CD14-positive monocyte (primary cell): ENCODE data around the gene UGT2B17. TPM values are rescaled to one million over a fixed set of nuclear protein-coding genes. Genes with fewer than 3 reads are reported as not detected.
"Not testable (repeated sequence)": the region's sequence is repeated elsewhere in the genome, so short reads cannot be mapped to it uniquely, and the experiment has no call there.

Experiments used
- DNase-seq, 3 donors: peaks; one replicate each; pipeline ENCODE4 v3.0.0-alpha.2; 2011 to 2022
- H2AFZ ChIP-seq: 2 replicates; pipeline ENCODE4 v1.6.0; 2012; ENCODE audit warnings: mild to moderate bottlenecking, low read depth, low read length, inconsistent platforms; ENCODE audit not compliant: insufficient read depth, poor library complexity, severe bottlenecking
- H3K27ac ChIP-seq, 2 donors: 1 replicate in 1 of 2; 2 replicates in 1 of 2; pipeline ENCODE4 v1.5.1; 2012 to 2013; ENCODE audit warnings: low read length in 2 of 2, control low read depth in 1 of 2, inconsistent platforms in 1 of 2, low read depth in 1 of 2, mild to moderate bottlenecking in 1 of 2
- H3K27me3 ChIP-seq, 2 donors: one replicate each; pipeline versions ENCODE4 v1.6.0 to v1.6.1; 2011 to 2013; ENCODE audit warnings: low read length in 2 of 2; ENCODE audit not compliant: control insufficient read depth in 2 of 2, insufficient read depth in 2 of 2
- H3K36me3 ChIP-seq, 2 donors: replicated peaks in 1 of 2; 1 replicate in 1 of 2; 2 replicates in 1 of 2; pipeline versions ENCODE4 v1.5.1 to v1.6.1; 2012 to 2013; ENCODE audit warnings: low read length in 2 of 2, control low read depth in 1 of 2, inconsistent platforms in 1 of 2, mild to moderate bottlenecking in 1 of 2; ENCODE audit not compliant: insufficient read depth in 2 of 2, control insufficient read depth in 1 of 2
- H3K4me1 ChIP-seq, 2 donors: 1 replicate in 1 of 2; 2 replicates in 1 of 2; pipeline versions ENCODE4 v1.5.1 to v1.6.1; 2012 to 2013; ENCODE audit warnings: low read length in 2 of 2, control low read depth in 1 of 2, inconsistent platforms in 1 of 2, mild to moderate bottlenecking in 1 of 2, moderate library complexity in 1 of 2; ENCODE audit not compliant: insufficient read depth in 2 of 2, control insufficient read depth in 1 of 2
- H3K4me2 ChIP-seq: replicated peaks from 2 replicates; pipeline ENCODE3; 2012; ENCODE audit warnings: low read length, moderate library complexity, mild to moderate bottlenecking; ENCODE audit not compliant: poor library complexity, severe bottlenecking; ENCODE audit errors: extremely low read depth
- H3K4me3 ChIP-seq, 3 experiments: fragments of 200-600 bp in 1 of 3; sonication (generic) in 1 of 3; replicated peaks in 1 of 3; 1 replicate in 2 of 3; 2 replicates in 1 of 3; pipeline ENCODE4 v1.5.1; 2011 to 2013; ENCODE audit warnings: low read length in 3 of 3, mild to moderate bottlenecking in 3 of 3, control low read depth in 2 of 3, low read depth in 2 of 3, inconsistent platforms in 1 of 3, moderate library complexity in 1 of 3
- H3K79me2 ChIP-seq: 2 replicates; pipeline ENCODE4 v1.6.0; 2012; ENCODE audit warnings: mild to moderate bottlenecking, control low read depth, inconsistent platforms, low read length, moderate library complexity; ENCODE audit not compliant: insufficient read depth
- H3K9ac ChIP-seq: 2 replicates; pipeline ENCODE4 v1.6.0; 2017; ENCODE audit warnings: low read length, mild to moderate bottlenecking; ENCODE audit not compliant: insufficient read depth, poor library complexity, severe bottlenecking
- H3K9me3 ChIP-seq, 2 donors: replicated peaks in 1 of 2; 1 replicate in 1 of 2; 2 replicates in 1 of 2; pipeline versions ENCODE4 v1.5.1 to v1.6.1; 2012 to 2013; ENCODE audit warnings: low read length in 2 of 2, control low read depth in 1 of 2; ENCODE audit not compliant: control insufficient read depth in 1 of 2, insufficient read depth in 1 of 2
- H4K20me1 ChIP-seq: 2 replicates; pipeline ENCODE4 v1.6.0; 2012; ENCODE audit warnings: mild to moderate bottlenecking, low read length, control low read depth, moderate library complexity; ENCODE audit not compliant: insufficient read depth
- H3K27ac Mint-ChIP-seq, 7 donors: one replicate each; pipeline ENCODE4 v1.8.0; 2020; ENCODE audit warnings: mild to moderate bottlenecking in 7 of 7, mixed read lengths in 7 of 7, moderate library complexity in 6 of 7, inconsistent platforms in 2 of 7
- H3K27me3 Mint-ChIP-seq, 3 donors: one replicate each; pipeline ENCODE4 v1.8.0; 2021 to 2022; ENCODE audit warnings: low read depth in 3 of 3, mild to moderate bottlenecking in 3 of 3, mixed read lengths in 3 of 3, moderate library complexity in 3 of 3, inconsistent platforms in 1 of 3
- H3K36me3 Mint-ChIP-seq, 2 donors: one replicate each; pipeline ENCODE4 v1.8.0; 2020; ENCODE audit warnings: mixed read lengths in 2 of 2, inconsistent platforms in 1 of 2, mild to moderate bottlenecking in 1 of 2
- H3K4me1 Mint-ChIP-seq: one replicate; pipeline ENCODE4 v1.8.0; 2020; ENCODE audit warnings: mild to moderate bottlenecking, mixed read lengths
- H3K4me3 Mint-ChIP-seq, 2 donors: one replicate each; pipeline ENCODE4 v1.8.0; 2020; ENCODE audit warnings: mild to moderate bottlenecking in 2 of 2, mixed read lengths in 2 of 2, moderate library complexity in 1 of 2
- H3K9me3 Mint-ChIP-seq, 7 donors: one replicate each; pipeline ENCODE4 v1.8.0; 2020 to 2022; ENCODE audit warnings: mixed read lengths in 7 of 7, mild to moderate bottlenecking in 6 of 7, moderate library complexity in 6 of 7, inconsistent platforms in 2 of 7
- WGBS: methylation state at CpG from one replicate; pipeline ENCODE4 v1.1.5; 2013; ENCODE audit warnings: missing lambda C conversion rate; ENCODE audit not compliant: insufficient coverage; 5-methylcytosine and 5-hydroxymethylcytosine counted together
- intact Hi-C, 2 donors: fragments of 100-400 bp; cut with micrococcal nuclease; formaldehyde crosslinking; loops; one replicate each; pipeline versions ENCODE4 v1.15.0 to v1.15.1; 2023
- polyA plus RNA-seq, 3 donors: library from polyadenylated mRNA; depleted of rRNA in 1 of 3; unstranded in 2 of 3; stranded (reverse) in 1 of 3; fragments of 300-500 nt in 2 of 3; fragments of >200 nt in 1 of 3; fragmentation: Illumina TruSeq in 2 of 3; gene quantifications; 1 replicate in 2 of 3; 2 replicates in 1 of 3; pipeline ENCODE4 v1.2.3, GENCODE V29; 2012 to 2021

Gene UGT2B17
- polyA plus RNA-seq, 3 donors = not detected

GRCh38 chr4:68553830-68554229 is 22.3 kb downstream of the UGT2B17 start:
- H3K27me3 ChIP-seq, H3K9ac ChIP-seq, H3K9me3 Mint-ChIP-seq, H4K20me1 ChIP-seq, H3K36me3 Mint-ChIP-seq, H3K36me3 ChIP-seq, H3K4me3 Mint-ChIP-seq, H3K27ac Mint-ChIP-seq, H3K9me3 ChIP-seq, H2AFZ ChIP-seq, H3K4me1 Mint-ChIP-seq, H3K4me2 ChIP-seq, intact Hi-C loops, H3K4me3 ChIP-seq, H3K79me2 ChIP-seq, DNase-seq, H3K27ac ChIP-seq, H3K4me1 ChIP-seq, H3K27me3 Mint-ChIP-seq: not testable (repeated sequence)
- WGBS = no CpG with 5 or more reads among the region's 1 CpG

DNA sequence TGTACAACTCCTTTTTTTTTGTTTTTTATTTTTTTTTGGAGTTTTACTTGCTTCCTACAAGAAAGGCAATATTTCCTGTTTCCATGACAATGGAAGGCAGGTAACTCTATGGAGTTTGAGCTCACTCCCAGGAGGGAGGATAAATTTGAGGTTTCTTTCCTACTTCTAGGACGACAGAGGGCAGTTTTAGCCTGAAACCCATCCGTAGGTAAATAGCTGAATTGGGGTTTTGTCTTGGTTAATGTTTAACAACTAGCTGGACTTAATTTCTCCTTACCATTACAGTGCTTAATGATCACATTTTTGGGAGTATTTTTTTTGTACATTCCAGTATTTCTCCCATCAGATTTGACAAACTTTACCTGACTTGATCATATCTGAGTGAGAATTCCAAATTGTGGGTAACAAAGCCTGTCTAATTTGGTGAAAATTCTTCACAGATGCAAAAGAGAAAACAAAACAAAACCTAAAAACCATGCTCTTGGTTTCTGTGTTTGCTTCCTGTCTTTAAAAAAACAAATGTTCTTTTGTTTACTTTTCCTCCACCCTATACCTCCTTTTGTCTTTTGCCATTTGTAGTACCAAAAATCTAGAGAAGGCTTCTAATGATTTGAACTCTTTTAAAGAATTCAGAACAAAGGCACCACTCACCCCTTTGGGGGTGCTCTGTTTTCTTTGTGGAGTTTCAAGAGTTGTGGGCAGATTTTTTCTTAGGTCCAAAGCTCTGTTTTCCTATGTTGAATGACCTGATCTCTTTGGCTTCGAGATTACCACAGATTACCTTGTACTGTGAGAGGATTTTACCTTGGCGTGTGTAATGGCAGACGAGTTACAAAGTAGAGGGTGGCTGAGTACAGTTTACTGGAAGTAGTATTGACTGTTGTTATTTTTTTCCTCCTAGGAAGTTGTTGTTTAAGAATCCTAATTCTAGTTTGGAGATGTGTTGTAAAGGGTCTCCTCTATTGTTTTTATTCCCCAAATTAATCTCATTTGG is 23.0 kb downstream of the UGT2B17 start:
- H3K4me3 Mint-ChIP-seq, H3K27ac Mint-ChIP-seq, H3K4me3 ChIP-seq, H3K4me1 Mint-ChIP-seq, H2AFZ ChIP-seq, DNase-seq, H3K4me1 ChIP-seq, H3K9me3 Mint-ChIP-seq, H3K9ac ChIP-seq, H3K9me3 ChIP-seq, H3K36me3 Mint-ChIP-seq, H4K20me1 ChIP-seq, H3K27me3 ChIP-seq, H3K27ac ChIP-seq, H3K36me3 ChIP-seq, intact Hi-C loops, H3K27me3 Mint-ChIP-seq, H3K4me2 ChIP-seq, H3K79me2 ChIP-seq: not testable (repeated sequence)
- WGBS = 69% methylated on average over 2 of the region's 5 CpGs

- H3K36me3 Mint-ChIP-seq, H3K36me3 ChIP-seq, H3K9ac ChIP-seq, H3K4me1 ChIP-seq, H3K27me3 Mint-ChIP-seq, DNase-seq, H3K4me3 Mint-ChIP-seq, H3K27ac ChIP-seq, H3K4me2 ChIP-seq, H3K27me3 ChIP-seq, H2AFZ ChIP-seq, H3K9me3 ChIP-seq, H3K79me2 ChIP-seq, H3K4me1 Mint-ChIP-seq, H3K4me3 ChIP-seq, intact Hi-C loops, H3K27ac Mint-ChIP-seq, H4K20me1 ChIP-seq: not testable (repeated sequence)
- 97% methylated on average over 12 of the region's 13 CpGs for WGBS
- peaks cover 0 to 18% (median 7%) of the 10 kb centered on the region in 7 donors for H3K9me3 Mint-ChIP-seq
These were observed 33.4 kb downstream of the UGT2B17 start for GRCh38 chr4:68542742-68543141.
